Right lobe of liver (tissue), 4 donors: Measurements from ENCODE around the gene DGKH.

Experiments
- POLR2A ChIP-seq: fragments of 450-650 bp; IDR thresholded peaks from one replicate; pipeline ENCODE4 v1.6.1; 2017; ENCODE audit warnings: antibody characterized with exemption, mild to moderate bottlenecking
- TF ChIP-seq, protein P1 (sequence below), 4 donors: fragments of 200-600 bp in 3 of 4; fragments of 450-650 bp in 1 of 4; IDR thresholded peaks; one replicate each; pipeline versions ENCODE4 v1.5.1 to v1.8.0; 2016 to 2022; ENCODE audit warnings: antibody characterized with exemption in 4 of 4, mild to moderate bottlenecking in 2 of 4
- donor health status: DM: no; HTN: no; CAD: no.
- donor health status: DM: no; HTN: no; CAD: no.
- donor health status: DM: no; HTN: yes; CAD: no.

- TF ChIP-seq, protein P1, sequence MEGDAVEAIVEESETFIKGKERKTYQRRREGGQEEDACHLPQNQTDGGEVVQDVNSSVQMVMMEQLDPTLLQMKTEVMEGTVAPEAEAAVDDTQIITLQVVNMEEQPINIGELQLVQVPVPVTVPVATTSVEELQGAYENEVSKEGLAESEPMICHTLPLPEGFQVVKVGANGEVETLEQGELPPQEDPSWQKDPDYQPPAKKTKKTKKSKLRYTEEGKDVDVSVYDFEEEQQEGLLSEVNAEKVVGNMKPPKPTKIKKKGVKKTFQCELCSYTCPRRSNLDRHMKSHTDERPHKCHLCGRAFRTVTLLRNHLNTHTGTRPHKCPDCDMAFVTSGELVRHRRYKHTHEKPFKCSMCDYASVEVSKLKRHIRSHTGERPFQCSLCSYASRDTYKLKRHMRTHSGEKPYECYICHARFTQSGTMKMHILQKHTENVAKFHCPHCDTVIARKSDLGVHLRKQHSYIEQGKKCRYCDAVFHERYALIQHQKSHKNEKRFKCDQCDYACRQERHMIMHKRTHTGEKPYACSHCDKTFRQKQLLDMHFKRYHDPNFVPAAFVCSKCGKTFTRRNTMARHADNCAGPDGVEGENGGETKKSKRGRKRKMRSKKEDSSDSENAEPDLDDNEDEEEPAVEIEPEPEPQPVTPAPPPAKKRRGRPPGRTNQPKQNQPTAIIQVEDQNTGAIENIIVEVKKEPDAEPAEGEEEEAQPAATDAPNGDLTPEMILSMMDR (IDR thresholded peaks at IDR 0.05) = no peak
- TF ChIP-seq POLR2A = no peak
Measured at GRCh38 chr13:42277618-42278276, 229.3 kb downstream of the DGKH start.
